Caco-2 (cell line): ENCODE results near the gene CLPTM1L. TPM values are rescaled to one million over a fixed set of nuclear protein-coding genes. Genes with fewer than 3 reads are reported as not detected.
A peak's percentile ranks its signal among the peaks of the same experiment; 100 is the strongest.

Source experiments
- BruUV-seq: library from RNA; stranded (reverse); fragments of 400-500 nt; replicated peaks from 2 replicates; lab custom pipeline; 2021; lab: Mats Ljungman, UMichigan
- CTCF ChIA-PET: fragments of 300-600 bp; sonication (Branson Sonifier 250); formaldehyde crosslinking; loops from one replicate; lab custom pipeline; 2022; ENCODE audit warnings: antibody characterized with exemption; lab: Charles Lee
- POLR2A ChIA-PET: fragments of 300-600 bp; sonication (Branson Sonifier 250); formaldehyde crosslinking; loops from one replicate; lab custom pipeline; 2022; ENCODE audit warnings: antibody characterized with exemption; lab: Charles Lee
- DNase-seq, 2 experiments: peaks; one replicate each; pipeline versions ENCODE4 v3.0.0 to v3.0.0-alpha.2; 2020 to 2022
- H3K27me3 ChIP-seq: replicated peaks from 2 replicates; pipeline ENCODE4 v1.6.0; 2011; ENCODE audit warnings: low read length; ENCODE audit not compliant: control insufficient read depth, insufficient read depth
- H3K36me3 ChIP-seq: 2 replicates; pipeline ENCODE4 v1.5.1; 2011; ENCODE audit warnings: low read length; ENCODE audit not compliant: control insufficient read depth, insufficient read depth
- H3K4me1 ChIP-seq: fragments of 250-450 bp; sonication (Bioruptor Pico); 2 replicates; pipeline ENCODE4 v1.5.1; 2020; ENCODE audit warnings: mild to moderate bottlenecking
- H3K4me3 ChIP-seq: 2 replicates; pipeline ENCODE4 v1.5.1; 2011; ENCODE audit warnings: low read depth, mild to moderate bottlenecking, control low read depth, low read length
- H3K9me3 ChIP-seq: fragments of 250-450 bp; sonication (Bioruptor Pico); 2 replicates; pipeline ENCODE4 v1.5.1; 2020; ENCODE audit warnings: mild to moderate bottlenecking, moderate library complexity
- H3K27ac Mint-ChIP-seq: one replicate; pipeline ENCODE4 v1.8.0; 2022; ENCODE audit warnings: mixed read lengths; ENCODE audit not compliant: unreplicated experiment
- H3K27me3 Mint-ChIP-seq: one replicate; pipeline ENCODE4 v1.8.0; 2022; ENCODE audit warnings: mixed read lengths; ENCODE audit not compliant: insufficient read depth, unreplicated experiment
- H3K36me3 Mint-ChIP-seq: one replicate; pipeline ENCODE4 v1.8.0; 2022; ENCODE audit warnings: mild to moderate bottlenecking, mixed read lengths; ENCODE audit not compliant: insufficient read depth, unreplicated experiment
- H3K4me1 Mint-ChIP-seq: one replicate; pipeline ENCODE4 v1.8.0; 2022; ENCODE audit warnings: low read depth, mixed read lengths; ENCODE audit not compliant: unreplicated experiment
- H3K4me3 Mint-ChIP-seq: one replicate; pipeline ENCODE4 v1.8.0; 2022; ENCODE audit warnings: mild to moderate bottlenecking, moderate library complexity, mixed read lengths; ENCODE audit not compliant: unreplicated experiment
- H3K9me3 Mint-ChIP-seq: one replicate; pipeline ENCODE4 v1.8.0; 2022; ENCODE audit warnings: mixed read lengths; ENCODE audit not compliant: unreplicated experiment
- CTCF ChIP-seq, 2 experiments: fragments of 200-600 bp in 1 of 2; IDR thresholded peaks; 1 replicate in 1 of 2; 2 replicates in 1 of 2; pipeline versions ENCODE4 v1.5.1 to v1.8.0; 2011 to 2022; ENCODE audit warnings: antibody characterized with exemption in 1 of 2, control low read depth in 1 of 2, inconsistent platforms in 1 of 2, low read depth in 1 of 2, low read length in 1 of 2, mild to moderate bottlenecking in 1 of 2, moderate library complexity in 1 of 2; ENCODE audit not compliant: insufficient read depth in 1 of 2, severe bottlenecking in 1 of 2, unreplicated experiment in 1 of 2
- intact Hi-C: fragments of 100-400 bp; cut with micrococcal nuclease; formaldehyde crosslinking; loops from one replicate; pipeline ENCODE4 v1.10.0; 2022; ENCODE audit not compliant: unreplicated experiment
- total RNA-seq: library from RNA; stranded (reverse); gene quantifications from 2 replicates; pipeline ENCODE4 v1.2.3, GENCODE V29; 2022

The CLPTM1L gene
- total RNA-seq, 1 experiment from 2014 or later = 114 TPM

- Histone ChIP-seq H3K4me1 (no peaks in the 10 kb centered on the region), H3K4me3 (no peak overlapping the region), H3K27me3 (no peaks in the 10 kb centered on the region), H3K9me3 (no peaks in the 10 kb centered on the region), H3K36me3 (no peaks in the 10 kb centered on the region)
- peaks cover 23% of the 10 kb centered on the region for H3K36me3 Mint-ChIP-seq
- no peaks in the 10 kb centered on the region for H3K9me3 Mint-ChIP-seq
- TF ChIP-seq CTCF (IDR thresholded peaks at IDR 0.05; ENCODE audit: insufficient read depth in 1 of 2, low read depth in 1 of 2, low read length in 1 of 2, severe bottlenecking in 1 of 2, unreplicated experiment in 1 of 2) = no peak
- DNase-seq = no peak
- BruUV-seq = no TSS peak
- H3K4me3 Mint-ChIP-seq = no peak overlapping the region
- H3K4me1 Mint-ChIP-seq = peaks cover 6% of the 10 kb centered on the region
- intact Hi-C loops = no loop called here
- ChIA-PET CTCF (no interaction called here), POLR2A (interaction anchor here (0.7 kb wide), 1 partner anchor 115 kb away, joined by 3 read pairs; no protein-coding TSS in a partner anchor)
- no peak overlapping the region for H3K27ac Mint-ChIP-seq
- H3K27me3 Mint-ChIP-seq = peaks cover 11% of the 10 kb centered on the region
Measured at GRCh38 chr5:1348986-1349245, 4.0 kb upstream of the CLPTM1L start.

GRCh38 chr5:1347571-1347970, 2.7 kb upstream of the CLPTM1L start:
- peaks cover 34% of the 10 kb centered on the region for H3K36me3 Mint-ChIP-seq
- peaks cover 7% of the 10 kb centered on the region for H3K27me3 Mint-ChIP-seq
- intact Hi-C loops = no loop called here
- no peaks in the 10 kb centered on the region for H3K4me1 ChIP-seq
- DNase-seq = no peak
- no peak overlapping the region for H3K4me3 Mint-ChIP-seq
- no peaks in the 10 kb centered on the region for H3K9me3 Mint-ChIP-seq
- H3K4me1 Mint-ChIP-seq = peaks cover 6% of the 10 kb centered on the region
- H3K27me3 ChIP-seq = no peaks in the 10 kb centered on the region
- no peak overlapping the region for H3K27ac Mint-ChIP-seq
- ChIA-PET CTCF (interaction anchor here (0.7 kb wide), 1 partner anchor 178 kb away, joined by 4 read pairs; no protein-coding TSS in a partner anchor), POLR2A (no interaction called here)
- H3K4me3 ChIP-seq = no peak overlapping the region
- no peak for TF ChIP-seq CTCF (IDR thresholded peaks at IDR 0.05; ENCODE audit: insufficient read depth in 1 of 2, low read depth in 1 of 2, low read length in 1 of 2, severe bottlenecking in 1 of 2, unreplicated experiment in 1 of 2)
- no TSS peak for BruUV-seq
- H3K9me3 ChIP-seq = no peaks in the 10 kb centered on the region
- H3K36me3 ChIP-seq = no peaks in the 10 kb centered on the region

GRCh38 chr5:1346627-1347440, 1.9 kb upstream of the CLPTM1L start:
- Histone ChIP-seq H3K4me3 (no peak overlapping the region), H3K27me3 (no peaks in the 10 kb centered on the region), H3K9me3 (no peaks in the 10 kb centered on the region), H3K36me3 (peaks cover 2% of the 10 kb centered on the region; the same call in 1 of the 2 replicates), H3K4me1 (no peaks in the 10 kb centered on the region)
- DNase-seq = no peak
- Mint-ChIP-seq H3K27me3 (peaks cover 2% of the 10 kb centered on the region), H3K36me3 (peaks cover 40% of the 10 kb centered on the region), H3K27ac (peak overlapping the region; percentile 69), H3K4me1 (peaks cover 6% of the 10 kb centered on the region), H3K9me3 (no peaks in the 10 kb centered on the region), H3K4me3 (peak overlapping the region; percentile 88)
- ChIA-PET CTCF (interaction anchor here (0.7 kb wide), 1 partner anchor 177 kb away, joined by 4 read pairs; no protein-coding TSS in a partner anchor), POLR2A (no interaction called here)
- intact Hi-C loops = no loop called here
- no TSS peak for BruUV-seq
- TF ChIP-seq CTCF (IDR thresholded peaks at IDR 0.05; ENCODE audit: insufficient read depth in 1 of 2, low read depth in 1 of 2, low read length in 1 of 2, severe bottlenecking in 1 of 2, unreplicated experiment in 1 of 2) = no peak
